Measurements from ENCODE around the gene RERE.

- TF ChIP-seq CTCF (IDR thresholded peaks at IDR 0.05; ENCODE audit: insufficient read depth, low read length, poor library complexity, severe bottlenecking) = no peak
- TF ChIP-seq EZH2phosphoT487 (conservative IDR thresholded peaks at IDR 0.05; ENCODE audit: low read length) = no peak
Measured at GRCh38 chr1:8417625-8418024, 399.8 kb downstream of the RERE start.

All from SU-DHL-6 (cell line).